B cell (primary cell): ENCODE measurements around the gene DDAH2. TPM values are rescaled to one million over a fixed set of nuclear protein-coding genes. Genes with fewer than 3 reads are reported as not detected.

Experiments used
- ATAC-seq: fragments of 200-7000 bp; cut with Tn5 transposase; one replicate; pipeline ENCODE4 v1.10.0; 2021; ENCODE audit warnings: low read depth, mild to moderate bottlenecking, moderate number of reproducible peaks, moderate library complexity
- CTCF ChIA-PET: fragments of 350-600 bp; sonication (Branson Sonifier 250); formaldehyde crosslinking; loops from one replicate; lab custom pipeline; 2021; ENCODE audit warnings: antibody characterized with exemption, inconsistent platforms; lab: Charles Lee
- POLR2A ChIA-PET: fragments of 350-600 bp; sonication (Branson Sonifier 250); formaldehyde crosslinking; loops from one replicate; lab custom pipeline; 2021; ENCODE audit warnings: antibody characterized with exemption; lab: Charles Lee
- DNase-seq: peaks from one replicate; pipeline ENCODE4 v3.0.0; 2013
- H2AFZ ChIP-seq: 2 replicates; pipeline ENCODE4 v1.6.1; 2012; ENCODE audit warnings: mild to moderate bottlenecking, low read depth, low read length; ENCODE audit not compliant: insufficient read depth, poor library complexity, severe bottlenecking
- H3K27ac ChIP-seq, 2 donors: 1 replicate in 1 of 2; 2 replicates in 1 of 2; pipeline ENCODE4 v1.5.1; 2012 to 2013; ENCODE audit warnings: low read length in 2 of 2, mild to moderate bottlenecking in 2 of 2, moderate library complexity in 1 of 2
- H3K27me3 ChIP-seq, 4 experiments: fragments of 200-600 bp in 1 of 4; sonication (generic) in 1 of 4; replicated peaks in 1 of 4; 1 replicate in 2 of 4; 2 replicates in 2 of 4; pipeline versions ENCODE4 v1.6.1 to v1.7.0; 2013 to 2016; ENCODE audit warnings: low read length in 3 of 4, mild to moderate bottlenecking in 2 of 4, mixed read lengths in 1 of 4, moderate library complexity in 1 of 4; ENCODE audit not compliant: insufficient read depth in 4 of 4, control insufficient read depth in 3 of 4; ENCODE audit errors: control extremely low read depth in 1 of 4
- H3K36me3 ChIP-seq, 2 experiments: replicated peaks in 1 of 2; 1 replicate in 1 of 2; 2 replicates in 1 of 2; pipeline versions ENCODE4 v1.6.1 to v1.7.1; 2013; ENCODE audit warnings: low read length in 1 of 2; ENCODE audit not compliant: insufficient read depth in 2 of 2, control insufficient read depth in 1 of 2; ENCODE audit errors: control extremely low read depth in 1 of 2, extremely low read depth in 1 of 2
- H3K4me1 ChIP-seq, 2 donors: fragments of 200-600 bp in 1 of 2; sonication (generic) in 1 of 2; 1 replicate in 1 of 2; 2 replicates in 1 of 2; pipeline versions ENCODE4 v1.5.1 to v1.6.1; 2013 to 2017; ENCODE audit warnings: low read length in 2 of 2; ENCODE audit not compliant: control insufficient read depth in 2 of 2, insufficient read depth in 2 of 2
- H3K4me2 ChIP-seq: replicated peaks from 2 replicates; pipeline ENCODE3; 2012; ENCODE audit warnings: mild to moderate bottlenecking, low read depth, low read length; ENCODE audit not compliant: poor library complexity, severe bottlenecking
- H3K4me3 ChIP-seq, 5 experiments: fragments of 200-600 bp in 1 of 5; sonication (generic) in 1 of 5; 1 replicate in 3 of 5; 2 replicates in 2 of 5; pipeline versions ENCODE4 v1.5.1 to v1.7.0; 2011 to 2016; ENCODE audit warnings: low read length in 4 of 5, mild to moderate bottlenecking in 4 of 5, low read depth in 2 of 5, control low read depth in 1 of 5, moderate library complexity in 1 of 5; ENCODE audit not compliant: insufficient read depth in 1 of 5; ENCODE audit errors: control extremely low read depth in 1 of 5, extremely low read depth in 1 of 5
- H3K79me2 ChIP-seq: fragments of 200-600 bp; sonication (generic); one replicate; pipeline ENCODE4 v1.6.0; 2016; ENCODE audit warnings: low read length; ENCODE audit not compliant: control insufficient read depth, insufficient read depth
- H3K9ac ChIP-seq: fragments of 200-600 bp; sonication (generic); 2 replicates; pipeline ENCODE4 v1.6.1; 2017; ENCODE audit warnings: mild to moderate bottlenecking, low read length, moderate library complexity
- H3K9me3 ChIP-seq, 3 donors: one replicate each; pipeline versions ENCODE4 v1.6.1 to v1.7.1; 2013; ENCODE audit warnings: low read length in 2 of 3; ENCODE audit not compliant: control insufficient read depth in 2 of 3, insufficient read depth in 1 of 3; ENCODE audit errors: control extremely low read depth in 1 of 3
- H4K20me1 ChIP-seq: 2 replicates; pipeline ENCODE4 v1.6.0; 2012; ENCODE audit warnings: mild to moderate bottlenecking, low read length; ENCODE audit not compliant: insufficient read depth, control insufficient read depth, poor library complexity, severe bottlenecking
- H3K27ac Mint-ChIP-seq: one replicate; pipeline ENCODE4 v1.8.0; 2021; ENCODE audit warnings: mixed read lengths
- H3K27me3 Mint-ChIP-seq: one replicate; pipeline ENCODE4 v1.8.0; 2021; ENCODE audit warnings: mixed read lengths
- H3K4me1 Mint-ChIP-seq: one replicate; pipeline ENCODE4 v1.8.0; 2021; ENCODE audit warnings: mixed read lengths
- H3K4me3 Mint-ChIP-seq: one replicate; pipeline ENCODE4 v1.8.0; 2021; ENCODE audit warnings: mixed read lengths
- H3K9me3 Mint-ChIP-seq: one replicate; pipeline ENCODE4 v1.8.0; 2022; ENCODE audit warnings: mixed read lengths; ENCODE audit not compliant: insufficient read depth
- CTCF ChIP-seq: fragments of 200-600 bp; IDR thresholded peaks from one replicate; pipeline ENCODE4 v1.8.0; 2022; ENCODE audit warnings: antibody characterized with exemption, mild to moderate bottlenecking
- EZH2 ChIP-seq: IDR thresholded peaks from 2 replicates; pipeline ENCODE4 v1.6.1; 2012; ENCODE audit warnings: borderline replicate concordance, low read depth, mild to moderate bottlenecking, moderate library complexity, low read length; ENCODE audit not compliant: insufficient read depth, poor library complexity, severe bottlenecking
- WGBS: methylation state at CpG from one replicate; pipeline ENCODE4 v1.1.5; 2013; ENCODE audit warnings: missing lambda C conversion rate; ENCODE audit not compliant: insufficient coverage; 5-methylcytosine and 5-hydroxymethylcytosine counted together
- intact Hi-C: fragments of 100-400 bp; cut with micrococcal nuclease; formaldehyde crosslinking; loops from one replicate; pipeline ENCODE4 v1.10.0; 2022
- polyA plus RNA-seq: library from polyadenylated mRNA; depleted of rRNA; stranded (reverse); fragments of >200 nt; gene quantifications from 2 replicates; pipeline ENCODE4 v1.2.3, GENCODE V29; 2012
- total RNA-seq, 2 donors: library from RNA; stranded (reverse); fragments of 120-200 nt in 1 of 2; gene quantifications; 1 replicate in 1 of 2; 2 replicates in 1 of 2; pipeline versions ENCODE4 v1.2.3 to v1.2.4, GENCODE V29; 2013 to 2022

The DDAH2 gene
- total and polyA plus RNA-seq, 2 donors (not counting 1 experiment from before 2014, with no cell fraction given), result 59.2 to 87.2 TPM

DNA sequence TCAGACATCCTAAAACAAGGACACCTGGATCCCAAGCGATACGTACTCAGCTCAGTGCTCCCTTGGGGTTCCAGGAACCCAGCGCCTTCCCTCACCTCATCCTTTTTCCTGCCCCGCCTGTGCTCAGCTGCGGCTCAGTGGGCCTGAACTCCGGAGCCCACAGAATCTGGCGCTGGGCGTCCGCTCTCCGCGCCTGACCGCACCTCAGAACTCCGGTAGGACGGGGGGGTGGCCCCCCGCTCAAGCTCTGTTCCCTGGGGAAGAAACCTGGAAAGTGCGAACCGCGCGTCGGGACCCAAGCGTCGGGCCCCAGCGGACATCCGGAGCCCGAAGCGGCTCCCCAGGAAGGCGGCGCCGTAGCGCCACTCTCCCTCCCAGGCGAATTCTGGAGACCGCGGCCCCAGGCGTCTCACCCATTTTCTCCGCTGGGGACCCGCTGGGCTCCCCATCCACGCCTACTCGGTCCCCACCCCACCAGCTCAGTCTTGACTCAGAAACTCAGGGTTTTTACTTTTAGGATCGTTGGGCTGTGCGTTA, 47.9 kb downstream of the DDAH2 start:
- Histone ChIP-seq H3K4me3 (peak overlapping the region; percentile 44 to 69 (median 53)), H3K9me3 (no peaks in the 10 kb centered on the region), H3K79me2 (no peaks in the 10 kb centered on the region), H2AFZ (peak overlapping the region; percentile 80), H3K27ac (peak overlapping the region in 1 of 2 donors; percentile 50), H4K20me1 (no peaks in the 10 kb centered on the region), H3K27me3 (no peaks in the 10 kb centered on the region), H3K36me3 (peaks cover 0 to 7% of the 10 kb centered on the region in 2 experiments), H3K4me2 (peak overlapping the region; percentile 99), H3K9ac (peak overlapping the region; percentile 77), H3K4me1 (peaks cover 19 to 38% of the 10 kb centered on the region in 2 donors)
- intact Hi-C loops, result loop anchor here (1.0 to 2.0 kb wide), 4 partner anchors 22 to 272 kb away; partner anchors contain the start of gene ABHD16A
- Mint-ChIP-seq H3K27me3 (no peaks in the 10 kb centered on the region), H3K4me1 (peaks cover 43% of the 10 kb centered on the region), H3K27ac (peak overlapping the region; percentile 57), H3K4me3 (peak overlapping the region; percentile 88), H3K9me3 (no peaks in the 10 kb centered on the region)
- ChIA-PET POLR2A (interaction anchor here (0.5 to 1.5 kb wide), 5 partner anchors 16 to 181 kb away, joined by 3 to 10 read pairs (median 3); partner anchors contain the start of genes ABHD16A and NEU1), CTCF (interaction anchor here (0.6 to 2.3 kb wide), 18 partner anchors 10 to 498 kb away, joined by 3 to 57 read pairs (median 4); partner anchors contain the start of genes ABHD16A, HSPA1A, HSPA1L and LSM2)
- TF ChIP-seq CTCF (no peak), EZH2 (no peak)
- ATAC-seq (peak; percentile 48), DNase-seq (peak; percentile 63)
- 0% methylated on average over 37 of the region's 40 CpGs for WGBS
